Measurements from ENCODE around the gene GRIK2.

DNA sequence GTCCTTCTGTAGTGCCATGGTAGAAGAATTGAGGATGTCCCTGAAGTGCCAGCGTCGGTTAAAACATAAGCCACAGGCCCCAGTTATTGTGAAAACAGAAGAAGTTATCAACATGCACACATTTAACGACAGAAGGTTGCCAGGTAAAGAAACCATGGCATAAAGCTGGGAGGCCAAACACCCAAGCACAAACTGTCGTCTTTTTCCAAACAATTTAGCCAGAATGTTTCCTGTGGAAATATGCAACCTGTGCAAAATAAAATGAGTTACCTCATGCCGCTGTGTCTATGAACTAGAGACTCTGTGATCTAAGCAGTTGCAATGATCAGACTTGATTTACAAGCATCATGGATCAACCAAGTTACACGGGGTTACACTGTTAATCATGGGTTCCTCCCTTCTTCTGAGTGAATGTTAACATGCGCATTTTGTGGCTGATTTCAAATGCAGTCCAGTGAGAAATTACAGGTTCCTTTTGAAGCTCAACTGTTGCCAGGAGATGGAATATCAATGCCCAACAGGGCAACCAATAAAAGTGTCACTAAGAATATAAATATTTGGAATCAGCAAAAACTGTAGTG is 674.9 kb downstream of the GRIK2 start:
- TF ChIP-seq EZH2phosphoT487 (IDR thresholded peaks at IDR 0.05; ENCODE audit: insufficient read depth, low read depth) = no peak
- TF ChIP-seq EZH2 (IDR thresholded peaks at IDR 0.05; ENCODE audit: insufficient read depth, poor library complexity, severe bottlenecking) = no peak
